ENCODE measurements around the gene DRP2. TPM values are rescaled to one million over a fixed set of nuclear protein-coding genes. Genes with fewer than 3 reads are reported as not detected.

DRP2 gene
- polyA plus RNA-seq, 1 donor from 2014 or later = 10.0 TPM

- no peaks in the 10 kb centered on the region for H3K36me3 ChIP-seq (ENCODE audit: insufficient read depth, low read length)
- no peak overlapping the region for H3K4me3 ChIP-seq (ENCODE audit: low read length)
- TF ChIP-seq SMC3 (conservative IDR thresholded peaks at IDR 0.05; ENCODE audit: poor library complexity) (no peak), MXI1 (conservative IDR thresholded peaks at IDR 0.05; ENCODE audit: poor library complexity, severe bottlenecking) (no peak), REST (IDR thresholded peaks at IDR 0.05; ENCODE audit: borderline replicate concordance) (no peak), TAF1 (IDR thresholded peaks at IDR 0.05; ENCODE audit: low read depth) (no peak), EP300 (conservative IDR thresholded peaks at IDR 0.05; ENCODE audit: poor library complexity, severe bottlenecking) (no peak)
- no peaks in the 10 kb centered on the region for H3F3A ChIP-seq (ENCODE audit: insufficient read depth, low read length, poor library complexity, severe bottlenecking)
- H2AFZ ChIP-seq (ENCODE audit: low read depth, low read length) = no peak overlapping the region
- H3K9me3 ChIP-seq (ENCODE audit: low read length) = no peaks in the 10 kb centered on the region
- no peaks in the 10 kb centered on the region for H3K9me2 ChIP-seq (ENCODE audit: insufficient read depth, low read length)
- no peaks in the 10 kb centered on the region for H4K20me1 ChIP-seq (ENCODE audit: insufficient read depth)
- no peaks in the 10 kb centered on the region for H3K27me3 ChIP-seq (ENCODE audit: insufficient read depth, low read depth, low read length)
- no peak overlapping the region for H3K9ac ChIP-seq (ENCODE audit: low read length)
- H3K79me2 ChIP-seq (replicated peaks; ENCODE audit: insufficient read depth, low read length) = no peaks in the 10 kb centered on the region
- no peak overlapping the region for H3K4me2 ChIP-seq (ENCODE audit: low read length)
- no peak overlapping the region for H3K27ac ChIP-seq (ENCODE audit: low read length)
These were observed 3.6 kb downstream of the DRP2 start for GRCh38 chrX:101223226-101223625.

- H3K9ac ChIP-seq (ENCODE audit: low read length) = no peak overlapping the region
- H4K20me1 ChIP-seq (ENCODE audit: insufficient read depth) = no peaks in the 10 kb centered on the region
- no peaks in the 10 kb centered on the region for H3F3A ChIP-seq (ENCODE audit: insufficient read depth, low read length, poor library complexity, severe bottlenecking)
- H3K27me3 ChIP-seq (ENCODE audit: insufficient read depth, low read depth, low read length) = no peaks in the 10 kb centered on the region
- H3K9me3 ChIP-seq (ENCODE audit: low read length) = no peaks in the 10 kb centered on the region
- no peak overlapping the region for H3K4me3 ChIP-seq (ENCODE audit: low read length)
- no peak overlapping the region for H3K4me2 ChIP-seq (ENCODE audit: low read length)
- H3K36me3 ChIP-seq (ENCODE audit: insufficient read depth, low read length) = no peaks in the 10 kb centered on the region
- no peak overlapping the region for H3K27ac ChIP-seq (ENCODE audit: low read length)
- no peaks in the 10 kb centered on the region for H3K79me2 ChIP-seq (replicated peaks; ENCODE audit: insufficient read depth, low read length)
- no peak for TF ChIP-seq EZH2 (IDR thresholded peaks at IDR 0.05; ENCODE audit: borderline replicate concordance, insufficient read depth, low read length, poor library complexity, severe bottlenecking)
- TF ChIP-seq REST (IDR thresholded peaks at IDR 0.05; ENCODE audit: borderline replicate concordance) = no peak
- TF ChIP-seq SMC3 (conservative IDR thresholded peaks at IDR 0.05; ENCODE audit: poor library complexity) = no peak
- no peak for TF ChIP-seq POLR2AphosphoS5 (IDR thresholded peaks at IDR 0.05)
- TF ChIP-seq EP300 (conservative IDR thresholded peaks at IDR 0.05; ENCODE audit: poor library complexity, severe bottlenecking) = no peak
- no peak for TF ChIP-seq TAF1 (IDR thresholded peaks at IDR 0.05; ENCODE audit: low read depth)
- TF ChIP-seq MXI1 (conservative IDR thresholded peaks at IDR 0.05; ENCODE audit: poor library complexity, severe bottlenecking) = no peak
- no peak for TF ChIP-seq RAD21 (conservative IDR thresholded peaks at IDR 0.05)
- no peak for TF ChIP-seq CTCF (IDR thresholded peaks at IDR 0.05; ENCODE audit: poor library complexity, severe bottlenecking)
- no peaks in the 10 kb centered on the region for H3K9me2 ChIP-seq (ENCODE audit: insufficient read depth, low read length)
- no peak overlapping the region for H2AFZ ChIP-seq (ENCODE audit: low read depth, low read length)
These were observed 9.6 kb downstream of the DRP2 start for GRCh38 chrX:101229170-101229569.
